ENCODE results near the gene AGPAT3.

Gene AGPAT3

GRCh38 chr21:44000360-44000759 is 135.3 kb downstream of the AGPAT3 start:
- no peak for DNase-seq (ENCODE audit: low read depth)

DNA sequence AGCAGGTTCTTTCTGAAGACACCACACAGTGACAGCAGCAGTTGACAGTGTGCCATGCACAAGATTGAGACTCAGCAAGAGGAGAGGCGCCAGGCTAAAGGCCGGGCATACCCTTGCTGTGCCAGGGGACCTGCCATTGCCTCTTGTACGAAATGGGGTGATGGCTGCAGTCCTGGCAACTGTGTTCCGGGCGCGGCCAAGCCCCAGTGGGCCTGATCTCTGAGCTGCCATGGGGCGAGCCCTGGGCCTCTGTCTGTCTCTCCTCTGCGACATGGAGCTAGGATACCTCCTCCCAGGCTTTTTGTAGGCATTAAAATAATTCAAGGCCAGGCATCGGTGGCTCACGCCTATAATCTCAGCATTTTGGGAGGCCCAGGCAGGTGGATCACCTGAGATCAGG is 137.5 kb downstream of the AGPAT3 start:
- DNase-seq (ENCODE audit: low read depth) = no peak

DNA sequence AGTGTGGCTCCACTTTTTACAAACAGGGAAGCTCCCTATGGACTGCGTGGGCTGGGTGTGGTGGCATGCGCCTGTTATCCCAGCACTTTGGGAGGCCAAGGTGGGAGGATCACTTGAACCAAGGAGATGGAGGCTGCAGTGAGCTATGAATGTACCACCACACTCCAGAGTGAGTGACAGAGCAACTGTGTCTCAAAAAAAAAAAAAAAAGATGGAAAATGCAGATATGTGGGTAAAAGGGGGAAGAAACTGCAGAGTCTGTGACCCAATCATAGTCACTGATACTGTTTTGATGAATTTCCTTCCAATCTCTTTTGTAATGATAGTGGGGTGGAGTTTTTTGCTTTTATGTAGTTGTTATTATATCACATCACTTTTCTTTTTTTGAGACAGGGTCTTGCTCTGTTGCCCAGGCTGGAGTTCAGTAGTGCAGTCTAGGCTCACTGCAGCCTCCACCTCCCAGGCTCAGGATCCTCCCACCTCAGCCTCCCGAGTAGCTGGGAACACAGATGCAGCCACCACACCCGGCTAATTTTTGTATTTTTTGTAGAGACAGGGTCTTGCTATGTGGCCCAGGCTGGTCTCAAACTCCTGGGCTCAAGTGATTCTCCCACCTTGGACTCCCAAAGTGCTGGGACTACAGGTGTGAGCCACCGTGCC is 138.4 kb downstream of the AGPAT3 start:
- DNase-seq (ENCODE audit: low read depth) = no peak

- DNase-seq (ENCODE audit: low read depth) = no peak
Measured at GRCh38 chr21:44005071-44005470, 140.0 kb downstream of the AGPAT3 start.

- DNase-seq (ENCODE audit: low read depth) = no peak
Measured at GRCh38 chr21:44005593-44005992, 140.6 kb downstream of the AGPAT3 start.

DNA sequence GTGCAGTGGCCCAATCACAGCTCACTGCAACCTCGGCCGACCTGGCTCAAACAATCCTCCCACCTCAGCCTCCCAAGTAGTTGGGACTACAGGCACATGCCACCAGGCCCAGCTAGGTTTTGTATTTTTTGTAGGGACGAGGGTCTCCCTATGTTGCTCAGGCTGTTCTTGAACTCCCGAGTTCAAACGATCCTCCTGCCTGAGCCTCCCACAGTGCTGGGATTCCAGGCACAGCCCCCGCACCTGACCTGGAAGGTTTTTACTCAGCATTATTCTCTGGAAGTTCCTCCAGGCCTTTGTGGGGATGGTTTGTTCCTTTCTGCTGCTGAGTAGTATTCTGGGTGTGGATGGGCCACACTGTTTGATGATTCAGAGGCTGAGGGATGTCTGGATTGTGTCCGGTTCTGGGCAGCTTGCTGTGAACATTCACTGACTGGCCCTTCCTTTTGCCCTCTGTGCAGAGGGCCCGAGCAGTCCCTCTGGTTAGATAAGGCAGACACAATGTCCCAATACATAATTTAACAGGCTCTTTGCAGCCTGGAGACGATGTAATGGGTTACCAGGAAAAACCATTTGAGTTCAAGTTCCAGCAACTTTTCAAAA is 141.1 kb downstream of the AGPAT3 start:
- no peak for DNase-seq (ENCODE audit: low read depth)

GRCh38 chr21:44006656-44007055 is 141.6 kb downstream of the AGPAT3 start:
- DNase-seq (ENCODE audit: low read depth) = no peak

DNA sequence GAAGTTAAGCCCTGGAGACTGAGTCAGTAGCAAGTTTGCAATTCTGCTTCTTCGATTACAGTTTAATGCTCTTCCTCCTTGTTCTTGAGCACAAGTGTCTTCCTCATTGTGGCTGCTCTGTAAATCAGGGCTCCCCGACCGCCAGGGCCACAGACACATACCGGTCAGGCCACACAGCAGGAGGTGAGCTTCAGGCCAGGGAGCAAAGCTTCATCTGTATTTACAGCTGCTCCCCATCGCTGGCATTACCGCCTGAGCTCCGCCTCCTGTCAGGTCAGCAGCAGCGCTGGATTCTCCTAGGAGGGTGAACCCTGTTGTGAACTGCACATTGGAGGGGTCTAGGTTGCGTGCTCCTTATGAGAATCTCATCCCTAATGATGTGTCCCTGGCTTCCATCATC is 145.4 kb downstream of the AGPAT3 start:
- DNase-seq (ENCODE audit: low read depth) = no peak

GRCh38 chr21:44011123-44011522 is 146.1 kb downstream of the AGPAT3 start:
- no peak for DNase-seq (ENCODE audit: low read depth)

DNA sequence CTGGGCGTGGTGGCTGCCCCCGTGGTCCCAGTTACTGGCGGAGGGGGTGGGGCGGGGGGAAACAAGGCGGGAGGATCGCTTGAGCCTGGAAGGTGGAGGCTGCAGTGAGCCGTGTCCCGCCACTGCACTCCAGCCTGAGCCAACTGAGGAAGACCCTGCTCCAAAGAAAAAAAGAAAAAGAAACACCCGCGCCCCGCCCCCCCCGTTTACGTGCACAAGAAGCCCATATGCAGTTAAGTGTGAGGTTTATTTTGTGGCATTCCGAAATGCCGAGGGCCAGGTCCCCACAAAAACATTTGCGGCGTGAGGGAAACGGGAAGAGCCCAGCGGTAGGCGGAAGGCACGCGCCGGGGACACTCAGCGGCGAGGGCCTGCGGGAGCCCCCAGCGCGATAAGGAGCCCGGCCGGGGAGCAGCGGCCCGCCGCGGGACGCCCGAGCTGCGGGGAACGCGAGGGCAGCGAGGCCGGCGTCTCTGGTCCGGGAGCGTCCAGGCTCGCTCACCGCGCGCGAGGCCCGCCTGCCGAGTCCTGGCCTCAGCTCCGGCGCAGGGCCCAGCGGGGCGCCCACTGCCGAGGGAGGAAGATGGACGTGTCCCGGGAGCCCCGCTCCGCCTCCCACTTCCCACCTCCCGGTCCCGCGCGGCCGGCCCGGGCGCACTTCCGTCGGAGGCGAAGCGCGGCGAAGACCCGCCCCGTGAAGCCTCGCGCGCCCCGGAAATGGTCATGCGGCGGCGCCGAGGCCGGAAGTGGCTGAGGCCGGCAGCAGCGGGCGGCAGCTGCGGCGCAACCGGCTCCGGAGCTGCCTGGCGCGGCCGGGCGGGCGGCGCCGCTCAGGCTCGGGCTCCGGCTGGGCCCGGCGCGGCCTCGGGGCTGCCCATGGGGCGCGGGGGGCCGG is 146.8 kb downstream of the AGPAT3 start, which contains the start of gene TRAPPC10:
TSS of gene TRAPPC10 (plus strand) at position 731 of the 895 bp plus-strand sequence. CDS start 185 bp downstream, outside the sequence.
- peak; percentile 78 for DNase-seq (ENCODE audit: low read depth)

GRCh38 chr21:44012474-44013379 is 147.7 kb downstream of the AGPAT3 start:
- peak; percentile 75 for DNase-seq (ENCODE audit: low read depth)

DNA sequence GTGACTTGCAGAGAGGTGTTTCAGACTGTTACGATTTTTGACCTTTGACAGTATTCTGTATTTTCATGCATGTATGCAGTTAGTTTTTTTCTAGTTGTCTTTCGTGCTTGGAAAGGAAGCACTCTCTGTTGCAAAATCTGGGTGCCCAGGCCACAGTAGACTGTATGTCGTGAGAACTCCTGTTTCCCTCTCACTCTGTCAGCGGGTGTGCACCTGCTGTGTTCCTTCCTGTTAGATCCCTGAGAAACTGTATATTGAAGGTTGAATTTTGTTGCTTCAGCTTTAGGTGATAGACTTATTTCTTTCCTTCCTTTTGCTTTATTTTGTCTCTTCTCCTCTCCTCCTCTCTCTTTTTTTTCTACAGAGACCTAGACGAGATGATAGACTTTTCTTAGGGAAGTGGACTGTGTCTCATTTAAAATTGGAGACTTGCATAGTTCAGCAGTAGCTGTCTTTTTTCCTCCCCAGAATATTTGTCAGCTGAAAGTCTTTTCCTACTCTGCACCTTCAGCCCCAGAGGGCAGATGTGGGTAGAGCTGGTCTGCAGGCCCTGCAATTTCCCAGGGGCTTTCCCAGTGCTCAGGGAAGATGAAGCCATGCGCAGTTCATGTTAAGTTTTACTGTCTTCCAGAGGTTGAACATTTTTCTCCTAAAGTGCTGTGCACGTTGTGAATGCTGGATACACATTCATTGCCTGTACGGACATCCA is 148.5 kb downstream of the AGPAT3 start:
- peak; percentile 41 for DNase-seq (ENCODE audit: low read depth)

DNA sequence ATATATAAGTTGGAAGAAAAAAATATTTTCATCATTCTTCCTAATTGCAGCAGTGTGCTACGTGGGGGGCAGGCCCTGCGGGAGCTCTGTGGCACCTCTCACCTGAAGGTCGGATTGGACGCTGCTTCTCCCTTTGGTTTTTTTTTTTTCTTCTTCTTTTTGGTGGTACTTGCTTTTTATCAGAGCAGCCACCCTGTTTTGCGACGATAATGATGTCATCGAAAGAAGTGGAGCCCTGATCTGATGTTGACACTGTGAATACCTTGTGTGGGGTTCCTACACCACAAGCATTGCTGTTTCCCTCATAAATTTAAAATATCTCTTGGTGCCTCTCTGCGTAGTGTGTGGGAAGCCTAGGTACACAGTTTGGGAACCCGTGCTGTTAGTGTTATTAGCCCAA is 152.6 kb downstream of the AGPAT3 start:
- no peak for DNase-seq (ENCODE audit: low read depth)

DNA sequence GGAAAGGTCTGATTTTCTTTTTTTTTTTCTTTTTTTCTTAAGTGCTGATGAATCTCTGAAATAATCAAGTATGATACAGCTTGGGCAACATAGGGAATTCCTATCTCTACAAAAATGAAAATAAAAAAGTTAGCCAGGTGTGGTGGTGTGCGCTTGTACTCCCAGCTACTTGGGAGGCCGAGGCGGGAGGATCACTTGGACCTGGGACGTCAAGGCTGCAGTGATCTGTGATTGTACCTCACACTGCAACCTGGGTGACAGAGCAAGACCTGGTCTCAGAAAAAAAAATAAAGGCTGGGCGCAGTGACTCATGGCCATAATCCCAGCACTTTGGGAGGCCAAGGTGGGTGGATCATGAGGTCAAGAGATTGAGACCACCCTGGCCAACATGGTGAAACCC is 153.1 kb downstream of the AGPAT3 start:
- DNase-seq (ENCODE audit: low read depth) = no peak

DNA sequence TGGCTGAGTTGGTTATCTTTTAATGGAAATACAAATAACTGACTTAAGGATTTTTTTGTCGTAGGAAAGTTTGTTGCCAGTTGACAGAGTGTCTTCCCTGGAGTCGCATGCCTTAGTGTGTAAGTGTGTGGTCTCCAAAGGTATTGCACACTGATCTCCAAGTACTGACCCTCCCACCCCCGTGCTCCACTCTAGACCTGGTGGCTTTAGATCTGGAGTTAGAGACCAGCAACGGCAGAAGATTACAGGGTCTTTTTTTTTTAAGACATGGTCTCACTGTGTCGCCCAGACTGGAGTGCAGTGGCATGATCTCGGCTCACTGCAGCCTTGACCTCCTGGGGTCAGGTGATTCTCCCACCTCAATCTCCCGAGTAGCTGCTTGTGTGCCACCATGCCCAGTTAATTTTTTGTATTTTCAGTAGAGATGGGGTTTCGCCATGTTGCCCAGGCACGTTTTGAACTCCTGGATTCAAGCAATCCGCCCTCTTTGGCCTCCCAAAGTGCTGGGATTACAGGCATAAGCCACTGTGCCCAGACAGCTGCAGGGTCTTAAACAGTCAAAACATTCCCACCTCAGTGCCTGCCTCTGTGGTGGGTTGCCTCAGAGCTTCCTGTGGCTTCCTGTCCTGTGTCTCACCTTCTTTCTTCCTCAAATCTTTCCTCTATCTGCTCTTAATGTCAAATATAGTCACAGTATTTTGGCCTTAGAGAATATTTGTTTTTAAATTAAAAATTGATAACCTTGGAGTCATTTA is 154.0 kb downstream of the AGPAT3 start:
- no peak for DNase-seq (ENCODE audit: low read depth)

GRCh38 chr21:44019568-44019958 is 154.5 kb downstream of the AGPAT3 start:
- DNase-seq (ENCODE audit: low read depth) = no peak

DNA sequence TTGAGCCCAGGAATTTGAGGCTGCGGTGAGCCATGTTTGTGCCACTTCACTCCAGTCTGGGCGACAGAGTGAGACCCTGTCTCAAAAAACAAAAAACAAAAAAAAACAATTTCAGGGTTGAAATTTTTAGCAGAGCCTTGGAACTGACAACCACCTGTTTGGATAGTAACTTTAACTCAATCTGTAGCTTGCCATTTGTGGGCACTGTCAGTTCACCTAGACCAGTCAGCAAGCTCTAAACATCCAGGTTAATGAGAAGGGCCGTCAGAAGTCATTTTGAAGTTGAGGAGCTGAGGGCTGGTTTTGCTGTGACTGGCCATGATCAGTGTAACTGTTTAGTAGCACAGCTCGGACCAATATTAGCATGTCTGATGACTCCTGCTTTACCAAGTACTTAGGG is 155.5 kb downstream of the AGPAT3 start:
- DNase-seq (ENCODE audit: low read depth) = no peak

GRCh38 chr21:44021064-44021463 is 156.0 kb downstream of the AGPAT3 start:
- no peak for DNase-seq (ENCODE audit: low read depth)

- DNase-seq (ENCODE audit: low read depth) = no peak
Measured at GRCh38 chr21:44024257-44024656, 159.2 kb downstream of the AGPAT3 start.

GRCh38 chr21:44024887-44025353 is 159.9 kb downstream of the AGPAT3 start:
- no peak for DNase-seq (ENCODE audit: low read depth)

Data from activated T-cell treated with anti-CD3 and anti-CD28 coated beads for 24 hours (primary cell).